ENCODE measurements around the gene SLC18A2.

SLC18A2 gene

DNA sequence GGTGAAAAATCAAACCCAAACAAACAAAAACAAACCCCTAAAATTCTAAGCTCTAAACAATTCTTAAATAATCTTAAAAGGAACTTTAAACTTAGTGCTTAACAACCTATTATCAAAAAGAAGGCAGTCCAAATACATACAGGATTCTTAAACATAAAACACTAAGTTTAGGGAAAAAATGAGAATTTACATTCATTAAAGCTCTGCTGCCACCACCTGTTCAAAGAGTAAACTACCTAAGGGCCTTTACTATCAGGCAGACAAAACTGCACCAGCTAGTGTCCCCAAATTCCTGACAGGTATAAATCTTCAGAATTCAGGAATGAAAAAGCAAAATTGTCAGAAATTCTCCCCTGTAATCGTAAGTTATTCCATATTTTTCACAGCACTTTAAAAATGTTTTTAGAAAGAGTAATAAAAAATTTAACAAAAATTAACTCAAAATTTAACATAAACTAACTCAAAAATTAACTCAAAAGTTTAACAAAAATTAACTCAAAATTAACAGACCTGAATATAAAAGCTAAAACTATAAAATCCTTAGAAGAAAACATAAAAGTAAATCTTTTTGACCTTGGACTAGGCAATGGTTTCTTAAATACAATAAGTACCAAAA lies 79.2 kb downstream of the SLC18A2 start:
- DNase-seq = no peak

DNA sequence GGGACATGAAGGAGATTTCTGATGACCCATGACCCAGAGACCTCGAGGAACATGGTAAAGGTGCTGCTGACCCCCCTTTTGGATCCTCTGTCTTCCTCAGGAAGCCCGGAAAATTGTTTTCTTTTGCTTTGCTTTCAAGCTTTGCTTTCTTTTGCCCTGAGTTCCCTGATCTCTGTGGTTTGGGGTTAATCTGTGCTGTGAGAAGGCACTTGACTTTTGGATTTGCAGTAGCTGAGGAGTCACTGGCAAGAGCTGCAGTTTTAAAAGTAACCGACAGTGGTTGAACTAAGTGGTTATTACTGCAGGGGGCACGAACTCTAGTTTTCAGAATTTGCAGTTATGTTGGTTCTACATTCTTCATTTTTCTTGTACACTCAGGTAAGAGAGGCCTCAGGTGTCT lies 81.3 kb downstream of the SLC18A2 start:
- no peak for DNase-seq

DNA sequence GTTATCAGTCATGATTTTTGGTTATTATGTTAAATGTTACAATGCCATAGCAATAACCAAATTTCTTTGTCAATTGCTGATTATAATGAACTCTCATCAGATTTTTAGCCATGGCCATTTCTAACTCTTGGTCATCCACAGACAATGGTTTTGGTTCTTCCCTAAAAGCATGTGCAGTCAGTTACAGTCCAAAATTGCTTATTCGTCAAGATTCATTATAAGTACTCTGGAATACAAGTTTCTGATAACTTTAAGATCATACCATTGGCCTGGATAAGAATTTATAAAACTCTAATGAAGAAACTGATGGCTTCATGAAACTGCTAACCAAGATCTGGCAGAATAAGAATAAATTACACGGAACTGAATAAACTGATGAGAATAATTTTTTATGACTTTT lies 83.5 kb downstream of the SLC18A2 start:
- DNase-seq = no peak

DNA sequence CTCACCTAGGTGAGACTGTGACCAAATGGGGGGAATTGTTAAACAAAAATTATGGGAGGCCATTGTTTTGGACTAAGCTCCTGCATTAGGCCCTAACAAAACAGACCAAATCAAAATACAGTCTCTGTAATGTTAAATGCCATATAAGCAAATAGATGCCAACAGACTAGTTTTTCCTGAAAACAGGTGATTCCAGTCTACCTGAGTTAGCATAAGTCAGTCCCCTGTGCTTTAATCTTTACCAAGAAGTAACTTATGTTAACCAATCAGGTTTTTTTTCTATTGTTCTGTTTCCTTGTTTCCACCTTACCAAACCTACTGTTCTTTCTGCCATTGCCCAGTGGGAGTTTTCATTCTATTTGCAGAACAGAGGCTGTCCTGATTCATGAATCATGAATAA lies 86.3 kb downstream of the SLC18A2 start:
- no peak for DNase-seq
